ENCODE measurements around the gene NFIC.
"Not testable (repeated sequence)": the region's sequence is repeated elsewhere in the genome, so short reads cannot be mapped to it uniquely, and the experiment has no call there.

The NFIC gene

DNA sequence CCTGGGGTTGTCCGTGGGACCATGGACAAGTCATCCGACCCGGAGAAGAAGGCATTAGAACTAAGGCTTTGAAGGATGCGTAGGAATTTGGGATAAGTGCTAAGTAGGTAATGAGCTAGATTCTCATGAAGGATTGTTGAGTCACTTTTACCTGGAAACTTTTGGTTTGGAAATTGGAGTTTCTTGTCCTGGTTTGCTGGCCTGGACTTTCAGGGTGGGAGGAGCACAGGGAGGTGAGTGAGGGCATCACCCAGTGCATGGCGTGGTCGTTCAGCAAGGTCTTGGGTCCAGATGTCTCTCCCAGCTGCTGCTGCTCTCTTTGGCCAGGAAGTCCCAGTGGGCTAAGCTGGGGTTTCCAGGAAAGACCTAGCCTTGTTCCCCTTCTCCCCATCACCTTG, 7.6 kb downstream of the NFIC start:
- DNase-seq (ENCODE audit: low spot score) = no peak

DNA sequence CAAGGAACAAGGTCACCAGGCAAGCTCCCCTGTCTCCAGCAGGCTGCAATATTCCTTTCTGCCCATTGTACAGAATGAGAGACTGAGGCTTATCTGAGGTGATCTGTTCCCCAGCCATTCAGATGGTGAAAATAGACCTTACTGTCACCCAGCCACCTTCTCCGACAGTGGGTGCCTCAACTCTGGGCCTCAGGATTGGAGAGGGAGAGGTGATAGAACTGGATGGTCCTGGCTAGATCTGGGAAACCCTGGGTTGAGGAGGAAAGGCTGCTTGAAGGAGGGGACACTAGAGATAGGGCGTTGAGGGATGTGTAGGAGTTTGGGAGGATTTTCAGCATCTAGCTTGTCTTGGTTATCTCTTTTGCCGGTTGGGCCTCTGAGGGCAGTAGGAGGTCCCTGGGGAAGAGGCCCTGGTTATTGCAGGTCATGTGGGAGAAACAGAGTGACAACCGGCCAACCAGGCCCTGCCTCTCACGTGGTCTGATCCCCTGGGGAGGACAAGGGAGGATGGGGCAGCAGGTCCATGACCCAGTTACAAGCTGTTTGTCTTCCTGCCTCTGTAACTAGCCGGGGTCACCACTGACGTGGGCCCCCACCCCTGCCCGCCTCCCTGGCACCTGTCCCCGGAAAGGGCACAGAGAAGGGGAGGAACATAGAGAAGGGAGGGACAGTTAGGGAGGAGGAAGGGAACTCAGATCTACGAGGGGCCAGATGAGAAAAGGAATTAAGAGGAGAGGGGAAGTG, 8.2 kb downstream of the NFIC start:
- DNase-seq (ENCODE audit: low spot score) = no peak

DNA sequence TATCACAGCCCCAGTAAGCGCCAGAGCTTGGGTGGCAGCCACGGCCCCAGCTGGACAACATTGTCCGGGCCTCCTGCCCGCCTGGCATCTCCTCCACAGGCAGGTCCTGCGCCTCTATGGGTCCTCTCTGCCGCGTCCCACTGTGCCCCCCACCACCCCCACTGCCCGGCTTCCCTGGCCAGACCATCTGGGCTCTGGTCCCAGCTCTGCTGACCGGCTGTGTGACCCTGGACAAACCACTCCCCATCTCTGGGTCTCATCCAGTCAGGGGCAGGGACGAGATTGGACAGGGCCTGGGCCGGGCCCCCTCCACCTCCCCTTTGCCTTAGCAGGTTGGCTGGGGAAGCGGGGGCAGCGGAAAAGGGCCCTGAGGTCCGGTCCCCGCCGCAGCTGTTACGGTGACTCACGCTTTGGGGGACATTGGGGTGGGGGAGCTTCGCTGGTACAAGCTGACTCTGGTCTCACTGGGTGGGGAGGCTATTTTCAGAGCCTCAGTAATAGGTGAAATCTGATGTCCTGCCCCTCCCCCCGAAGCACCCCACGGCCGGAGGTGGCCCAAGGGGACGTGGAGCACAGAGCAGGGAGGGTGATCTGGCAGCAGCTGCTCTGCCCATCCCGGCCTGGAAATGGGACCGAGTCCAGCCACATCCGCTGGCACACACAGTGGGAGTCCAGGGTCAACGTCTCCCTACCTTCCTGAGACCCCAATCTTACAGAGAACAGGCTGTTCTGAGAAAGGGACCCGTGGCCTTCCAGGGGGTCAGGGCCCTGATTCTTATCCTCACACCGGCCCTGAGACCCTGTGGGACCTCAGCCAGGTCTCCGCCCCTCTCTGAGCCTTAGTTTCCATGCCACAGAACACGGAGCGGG, 9.1 kb downstream of the NFIC start:
- DNase-seq (ENCODE audit: low spot score) = no peak

DNA sequence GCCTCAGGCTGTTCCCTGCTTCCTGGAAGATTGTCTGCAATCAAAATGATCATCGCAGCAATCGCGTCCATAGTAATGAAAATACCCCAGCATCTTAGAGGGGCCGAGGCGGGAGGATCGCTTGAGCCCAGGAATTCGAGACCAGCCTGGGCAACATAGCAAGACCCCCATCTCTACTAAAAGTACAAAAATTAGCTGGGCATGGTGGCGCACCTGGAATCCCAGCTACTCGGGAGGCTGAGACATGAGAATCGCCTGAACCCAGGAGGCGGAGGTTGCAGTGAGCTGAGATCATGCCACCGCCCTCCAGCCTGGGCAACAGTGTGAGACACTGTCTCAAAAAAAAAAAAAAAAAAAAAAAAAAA, 9.7 kb downstream of the NFIC start:
- not testable (repeated sequence) for DNase-seq (ENCODE audit: low spot score)

DNA sequence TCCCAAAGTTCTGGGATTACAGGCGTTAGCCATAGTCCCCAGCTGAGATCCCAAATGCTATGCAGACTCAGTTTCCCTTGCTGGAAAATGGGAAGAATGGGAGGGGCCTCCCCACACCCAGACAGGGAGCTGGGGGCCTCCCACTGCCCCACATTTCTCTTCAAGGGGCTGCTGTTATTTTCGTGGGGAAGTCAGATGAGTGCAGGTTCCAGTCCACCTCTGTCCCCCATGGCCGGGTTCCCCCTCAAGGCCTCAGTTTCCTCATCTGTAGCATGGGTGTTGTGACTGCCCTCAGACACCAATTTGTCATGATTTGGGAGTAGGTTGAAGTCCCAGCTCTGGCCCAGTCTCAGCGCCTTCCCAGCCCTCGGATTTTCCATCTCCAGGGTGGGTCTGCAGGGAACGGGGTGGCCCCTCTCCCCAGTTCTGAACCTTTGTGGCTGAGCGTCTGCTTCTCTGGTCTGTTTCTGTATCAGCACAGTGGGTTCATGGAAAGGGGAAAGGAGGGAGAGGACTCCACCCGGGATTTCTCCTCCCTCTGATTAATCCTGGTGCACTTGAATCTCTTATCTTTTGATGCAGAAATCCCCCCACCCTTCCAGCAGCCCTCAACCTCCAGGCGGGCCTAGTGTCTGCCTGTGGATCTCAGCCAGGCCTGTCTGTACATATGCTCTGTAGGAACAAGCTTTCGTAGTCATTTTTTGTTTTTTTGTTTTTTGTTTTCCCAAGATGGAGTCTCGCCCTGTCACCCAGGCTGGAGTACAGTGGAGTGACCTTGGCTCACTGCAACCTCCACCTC, 12.2 kb downstream of the NFIC start:
- DNase-seq (ENCODE audit: low spot score) = no peak

DNA sequence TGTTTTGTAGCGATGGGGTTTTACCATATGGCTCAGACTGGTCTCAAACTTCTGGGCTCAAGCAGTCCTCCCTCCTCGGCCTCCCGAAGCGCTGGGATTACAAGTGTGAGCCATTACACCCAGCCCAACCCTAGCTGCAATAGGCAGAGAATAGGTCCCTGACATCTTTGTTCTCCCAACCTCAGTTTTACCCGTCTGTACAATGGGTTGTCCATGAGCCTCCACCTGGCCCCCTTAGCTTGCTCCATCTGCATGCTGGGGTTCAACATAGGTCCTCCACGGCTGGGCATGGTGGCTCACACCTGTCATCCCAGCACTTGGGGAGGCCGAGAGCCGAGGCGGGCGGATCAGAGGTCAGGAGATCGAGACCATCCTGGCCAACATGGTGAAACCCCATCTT, 14.4 kb downstream of the NFIC start:
- DNase-seq (ENCODE audit: low spot score) = no peak

DNA sequence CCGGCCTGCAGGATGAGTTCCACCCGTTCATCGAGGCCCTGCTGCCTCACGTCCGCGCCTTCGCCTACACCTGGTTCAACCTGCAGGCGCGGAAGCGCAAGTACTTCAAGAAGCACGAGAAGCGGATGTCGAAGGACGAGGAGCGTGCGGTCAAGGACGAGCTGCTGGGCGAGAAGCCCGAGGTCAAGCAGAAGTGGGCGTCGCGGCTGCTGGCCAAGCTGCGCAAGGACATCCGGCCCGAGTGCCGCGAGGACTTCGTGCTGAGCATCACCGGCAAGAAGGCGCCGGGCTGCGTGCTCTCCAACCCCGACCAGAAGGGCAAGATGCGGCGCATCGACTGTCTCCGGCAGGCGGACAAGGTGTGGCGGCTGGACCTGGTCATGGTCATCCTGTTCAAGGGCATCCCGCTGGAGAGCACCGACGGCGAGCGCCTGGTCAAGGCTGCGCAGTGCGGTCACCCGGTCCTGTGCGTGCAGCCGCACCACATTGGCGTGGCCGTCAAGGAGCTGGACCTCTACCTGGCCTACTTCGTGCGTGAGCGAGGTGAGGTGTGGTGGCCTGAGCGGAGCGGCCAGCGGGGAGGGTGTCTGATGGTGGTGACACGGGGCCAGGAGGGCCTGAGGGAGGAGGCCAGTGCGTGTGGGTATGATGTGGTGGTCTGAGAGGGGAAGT, 15.5 kb downstream of the NFIC start:
- no peak for DNase-seq (ENCODE audit: low spot score)

DNA sequence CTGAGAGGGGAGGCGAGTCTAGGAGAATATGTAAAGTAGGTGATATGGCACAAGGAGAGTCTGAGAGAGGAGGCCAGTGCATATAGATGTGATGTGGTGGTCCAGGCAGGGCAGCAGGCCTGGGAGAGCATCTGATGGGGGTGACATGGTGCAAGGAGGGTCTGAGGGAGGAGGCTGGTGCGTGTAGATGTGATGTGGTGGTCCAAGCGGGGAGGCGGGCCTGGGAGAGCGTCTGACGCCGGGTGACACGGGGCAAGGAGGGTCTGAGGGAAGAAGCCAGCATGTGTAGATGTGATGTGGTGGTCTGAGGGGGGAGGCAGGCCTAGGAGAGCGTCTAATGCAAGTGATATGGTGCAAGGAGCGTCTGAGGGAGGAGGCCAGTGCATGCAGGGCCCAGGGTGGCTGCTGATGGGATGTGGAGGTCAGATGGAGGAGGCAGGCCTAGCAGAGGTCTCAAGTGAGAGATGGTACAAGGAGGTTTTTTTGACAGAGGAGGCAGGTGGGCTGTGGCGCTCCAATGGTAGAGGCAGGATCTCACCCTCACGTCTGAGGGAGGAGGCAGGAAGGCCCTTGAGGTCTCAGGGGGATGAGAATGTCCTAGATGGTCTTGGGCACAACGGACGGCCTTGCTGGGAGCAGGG, 16.2 kb downstream of the NFIC start:
- DNase-seq (ENCODE audit: low spot score) = no peak

DNA sequence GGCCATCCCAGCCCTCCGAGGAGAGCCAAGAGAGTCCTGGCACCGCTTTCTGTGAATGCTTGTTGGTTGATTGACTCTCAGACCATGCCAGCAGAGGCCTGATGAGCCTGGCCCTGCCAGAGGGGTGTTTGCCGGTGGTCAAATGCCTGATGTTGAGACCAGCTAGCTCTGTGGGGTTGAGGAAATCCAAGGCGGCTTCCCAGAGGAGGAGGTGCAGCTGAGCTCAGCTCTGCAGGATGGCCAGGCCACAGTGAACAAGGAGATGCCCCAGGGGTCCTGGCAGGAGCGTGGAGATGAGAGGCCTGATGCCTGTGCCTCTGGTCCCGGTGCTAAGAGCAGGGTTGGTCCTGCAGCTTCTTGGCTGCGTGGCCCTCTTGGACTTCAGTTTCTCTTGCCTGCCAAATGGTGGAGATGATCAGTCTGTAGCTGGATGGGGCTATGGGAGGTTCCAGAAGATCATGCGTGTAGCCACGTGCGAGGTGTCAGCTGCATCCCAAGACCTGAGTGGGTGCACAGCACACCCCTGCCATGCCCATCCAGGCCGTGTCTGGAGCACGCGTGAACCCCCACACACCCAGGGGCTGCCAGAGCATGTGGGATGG, 16.8 kb downstream of the NFIC start:
- DNase-seq (ENCODE audit: low spot score) = no peak

DNA sequence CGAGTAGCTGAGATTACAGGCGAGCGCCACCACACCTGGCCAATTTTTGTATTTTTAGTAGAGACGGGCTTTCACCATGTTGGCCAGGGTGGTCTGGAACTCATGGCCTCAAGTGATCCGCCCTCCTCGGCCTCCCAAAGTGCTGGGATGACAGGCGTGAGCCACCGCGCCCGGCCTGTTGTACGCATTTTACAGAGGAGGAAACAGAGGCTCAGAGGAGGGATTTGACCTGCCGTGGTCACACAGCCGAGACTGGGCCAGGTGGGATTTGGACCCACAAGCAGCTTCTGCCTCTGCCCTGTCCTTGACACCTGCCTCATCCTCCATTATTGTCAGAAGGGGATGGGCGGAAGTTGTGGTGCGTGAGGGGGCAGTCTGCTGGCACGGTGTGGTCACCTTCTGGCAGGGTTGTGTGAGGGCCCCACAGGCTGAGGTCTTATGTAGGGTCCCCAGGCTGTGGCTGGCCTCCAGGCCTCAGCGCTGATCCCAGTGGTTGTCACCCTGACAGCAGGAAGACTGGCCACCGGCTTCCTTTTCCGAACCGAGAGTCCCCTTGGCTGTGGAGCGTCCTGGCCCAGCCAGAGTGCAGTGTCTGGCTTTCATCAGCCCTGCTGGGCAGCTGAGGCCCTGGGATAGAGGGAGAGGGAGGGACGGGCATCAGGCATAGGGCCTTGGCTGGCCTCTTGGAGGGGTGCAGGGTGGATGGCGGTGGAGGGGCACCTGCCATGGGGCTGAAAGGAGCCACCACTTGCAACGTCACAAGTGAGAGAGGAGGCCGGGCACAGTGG, 20.3 kb downstream of the NFIC start:
- no peak for DNase-seq (ENCODE audit: low spot score)

DNA sequence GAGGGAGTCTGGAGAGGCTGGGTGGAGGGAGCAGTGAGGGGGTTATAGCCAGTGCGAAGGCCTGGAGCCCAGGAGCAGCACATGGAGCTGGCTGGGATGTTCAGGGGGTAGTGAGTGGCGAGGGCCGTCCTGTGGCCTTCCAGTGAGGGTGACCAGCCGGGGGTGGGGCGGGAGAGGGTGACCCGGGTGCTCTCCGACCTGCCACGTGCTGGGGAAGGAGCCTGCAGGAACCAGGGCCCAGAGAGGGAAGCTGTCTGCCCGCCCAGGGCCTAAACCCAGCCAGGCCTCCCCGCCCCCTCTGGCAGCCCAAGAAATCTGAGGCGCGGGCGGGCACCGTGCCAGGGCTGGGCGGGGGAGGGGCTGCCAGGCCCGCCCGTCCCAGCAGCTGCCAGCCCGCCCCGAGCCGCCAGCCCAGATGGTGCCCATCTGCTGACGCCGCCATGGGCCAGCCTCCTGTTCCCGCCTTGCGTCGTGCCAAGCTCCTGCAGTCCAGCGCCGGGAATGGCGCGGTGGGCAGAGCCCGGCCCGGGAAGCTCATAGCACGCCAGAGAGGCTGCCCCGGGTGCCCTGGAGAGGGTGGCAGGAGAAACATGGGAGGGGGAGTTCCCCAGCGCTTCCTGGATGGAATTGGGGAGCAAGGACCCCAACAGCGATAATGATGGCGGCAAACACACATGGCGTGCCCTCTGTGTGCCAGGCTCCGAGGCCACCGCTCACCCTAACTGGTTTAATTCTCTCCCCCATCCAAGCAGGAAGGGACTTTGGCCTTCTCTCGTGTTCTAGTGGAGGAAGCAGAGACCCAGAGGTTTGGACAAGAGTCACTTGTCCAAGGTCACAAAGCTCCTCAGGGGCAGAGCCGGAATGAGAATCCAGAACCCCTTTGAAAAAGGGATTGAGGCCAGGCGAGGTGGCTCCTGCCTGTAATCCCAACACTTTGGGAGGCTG, 21.5 kb downstream of the NFIC start:
- DNase-seq (ENCODE audit: low spot score) = no peak

DNA sequence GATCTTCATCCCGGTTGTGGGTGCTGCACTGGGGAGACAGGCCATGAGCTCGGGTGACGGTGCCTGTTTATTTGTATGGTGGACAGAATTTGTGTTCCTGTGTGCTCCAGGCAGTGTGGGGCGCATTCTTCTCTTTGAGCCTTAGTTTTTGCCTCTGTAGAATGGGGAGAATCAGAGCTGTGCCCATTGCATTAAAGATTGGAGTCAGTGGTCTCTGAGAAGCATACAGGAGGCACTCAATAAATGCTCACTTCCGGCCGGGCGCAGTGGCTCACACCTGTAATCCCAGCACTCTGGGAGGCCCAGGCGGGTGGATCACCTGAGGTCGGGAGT, 23.0 kb downstream of the NFIC start:
- no peak for DNase-seq (ENCODE audit: low spot score)

DNA sequence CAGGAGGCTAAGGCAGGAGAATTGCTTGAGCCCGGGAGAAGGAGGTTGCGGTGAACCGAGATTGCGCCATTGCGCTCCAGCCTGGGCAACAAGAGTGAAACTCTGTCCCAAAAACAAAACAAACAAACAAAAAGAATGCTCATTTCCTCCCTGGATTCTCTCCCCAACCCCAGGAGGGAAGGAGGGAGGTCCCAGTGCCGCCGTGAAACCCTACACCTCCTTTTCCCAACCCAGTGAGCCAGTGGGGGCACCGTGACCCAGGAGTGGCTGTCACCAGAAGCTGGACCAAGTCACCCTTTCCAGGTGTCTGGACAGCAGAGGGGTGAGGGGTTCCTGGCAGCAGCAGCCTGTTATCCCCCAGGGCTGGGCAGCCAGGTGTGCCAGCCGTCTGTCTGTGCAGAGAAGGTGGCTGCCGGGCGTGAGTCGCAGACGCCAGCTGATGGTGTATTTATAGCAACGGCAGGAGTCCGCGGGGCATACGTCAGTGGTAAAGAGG, 23.5 kb downstream of the NFIC start:
- no peak for DNase-seq (ENCODE audit: low spot score)

DNA sequence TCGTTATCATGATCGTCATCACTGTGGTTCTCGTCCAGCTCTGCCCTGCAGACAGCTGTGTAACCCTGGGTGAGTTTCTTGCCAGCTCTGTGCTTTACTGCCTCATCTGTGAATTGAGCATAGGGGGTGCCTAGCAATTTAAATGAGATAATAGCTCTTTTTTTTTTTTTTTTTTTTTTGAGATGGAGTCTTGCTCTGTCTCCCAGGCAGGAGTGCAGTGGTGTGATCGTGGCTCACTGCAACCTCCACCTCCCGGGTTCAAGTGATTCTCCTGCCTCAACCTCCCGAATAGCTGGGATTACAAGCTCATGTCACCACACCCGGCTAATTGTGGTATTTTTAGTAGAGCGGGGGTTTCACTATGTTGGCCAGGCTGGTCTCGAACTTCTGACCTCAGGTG, 25.5 kb downstream of the NFIC start:
- not testable (repeated sequence) for DNase-seq (ENCODE audit: low spot score)

DNA sequence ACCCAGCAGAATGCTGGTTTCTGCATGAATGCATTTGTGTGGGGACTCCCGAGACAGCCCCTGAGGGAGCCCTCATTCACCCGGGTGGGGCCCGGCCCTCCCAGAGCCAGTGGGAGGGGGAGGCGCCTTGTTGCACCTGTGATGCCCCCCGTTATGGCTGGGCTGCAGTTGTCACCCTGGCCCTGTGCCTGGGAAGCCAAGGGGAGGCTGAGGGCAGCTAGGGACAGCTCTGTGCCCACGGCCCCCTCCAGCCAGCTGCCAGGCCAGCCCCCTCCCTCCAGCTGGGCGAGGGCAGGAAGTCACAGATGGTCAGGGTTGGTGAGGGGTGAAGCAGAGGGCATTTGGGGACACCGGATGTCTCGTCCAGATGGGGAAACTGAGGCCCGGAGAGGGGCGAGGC, 26.1 kb downstream of the NFIC start:
- no peak for DNase-seq (ENCODE audit: low spot score)

DNA sequence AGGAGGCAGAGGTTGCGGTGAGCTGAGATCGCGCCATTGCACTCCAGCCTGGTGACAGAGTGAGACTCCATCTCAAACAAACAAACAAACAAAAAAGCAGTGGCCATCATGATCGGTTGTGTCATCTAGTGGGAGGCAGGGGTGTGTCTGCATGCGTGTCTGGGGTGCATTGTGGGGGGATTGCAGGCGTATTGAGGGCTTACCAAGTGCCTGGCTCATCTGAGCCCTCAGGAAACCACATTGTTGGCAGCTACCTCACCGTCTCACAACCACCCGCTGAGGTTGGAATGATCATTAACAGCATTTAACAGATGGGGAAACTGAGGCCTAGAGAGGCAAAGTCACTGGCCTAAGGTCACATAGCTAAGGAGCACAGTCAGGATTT, 30.5 kb downstream of the NFIC start:
- no peak for DNase-seq (ENCODE audit: low spot score)

DNA sequence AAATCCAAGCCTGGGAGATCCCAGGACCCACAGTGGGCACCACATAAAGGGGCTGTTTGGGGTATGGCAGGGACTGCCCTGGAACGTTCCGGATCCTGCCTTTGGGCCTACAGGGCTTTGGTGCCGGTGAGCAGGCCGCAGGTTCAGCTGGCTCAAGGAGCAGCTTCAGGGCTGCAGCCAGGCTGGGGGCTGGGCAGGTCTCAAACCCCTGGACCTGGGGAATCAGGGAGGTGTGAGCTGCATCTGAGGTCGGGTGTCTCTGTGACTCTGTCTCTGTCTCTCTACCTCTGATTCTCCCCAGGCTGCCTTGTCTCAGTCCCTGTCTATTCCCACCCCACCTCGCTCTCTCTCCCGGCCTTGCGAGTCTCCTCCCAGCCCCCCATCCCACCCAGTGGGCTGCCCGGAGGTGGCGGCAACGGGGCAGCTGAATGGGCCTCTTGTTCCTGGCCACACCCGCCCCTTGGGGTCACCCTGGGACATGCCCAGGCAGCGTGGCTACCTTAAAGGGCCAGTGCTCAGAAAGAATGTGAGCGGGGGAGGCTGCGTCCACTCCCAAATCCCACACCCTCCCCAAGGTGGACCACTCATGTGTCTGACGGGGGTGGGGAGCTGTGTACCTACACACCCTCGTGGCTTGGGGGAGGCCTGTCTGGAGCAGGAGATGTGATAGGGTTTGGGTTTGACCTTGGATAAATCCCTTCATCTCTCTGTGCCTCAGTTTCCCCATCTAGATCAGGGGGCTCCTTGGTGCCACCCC, 31.1 kb downstream of the NFIC start:
- DNase-seq (ENCODE audit: low spot score) = peak; percentile 2

DNA sequence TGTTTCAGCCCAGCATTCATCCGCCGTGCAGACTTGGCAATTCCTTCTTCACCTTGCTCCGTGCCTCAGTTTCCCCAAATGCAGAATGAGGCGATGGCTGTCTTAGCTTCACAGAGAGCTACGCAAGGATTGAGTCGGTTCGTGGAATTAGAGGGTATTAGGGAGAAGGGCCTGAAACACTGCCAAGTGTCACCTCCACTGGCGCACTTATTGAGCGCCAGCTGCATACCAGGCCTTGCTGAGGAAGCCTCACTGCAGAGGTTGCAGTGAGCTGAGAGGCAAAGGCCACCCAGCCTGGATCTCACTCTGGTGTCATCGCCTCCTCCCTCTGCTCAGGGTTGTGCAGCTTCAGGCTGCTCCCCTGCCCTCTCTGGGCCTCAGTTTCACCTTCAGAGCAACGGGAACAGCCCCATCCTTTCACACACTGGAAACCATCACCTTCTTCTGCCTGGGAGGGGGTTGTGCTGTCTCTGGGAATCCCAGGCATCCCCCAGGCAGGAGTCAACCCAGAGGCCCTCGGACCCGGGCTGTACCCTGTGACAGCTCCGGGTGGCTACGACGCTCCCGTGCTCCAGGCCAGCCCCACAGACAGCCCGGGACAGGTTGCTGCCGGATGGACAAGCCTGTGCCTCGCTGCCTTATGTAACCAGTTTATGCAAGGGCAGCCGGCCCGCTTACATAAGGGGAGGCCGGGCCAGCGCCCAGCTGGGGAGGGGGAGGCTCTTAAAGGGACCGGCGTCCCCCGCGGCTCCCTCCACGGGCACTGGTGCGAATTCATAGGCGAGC, 31.9 kb downstream of the NFIC start:
- no peak for DNase-seq (ENCODE audit: low spot score)
